ENCODE data around the gene SLC35D3.
"Not testable (repeated sequence)": the region's sequence is repeated elsewhere in the genome, so short reads cannot be mapped to it uniquely, and the experiment has no call there.

SLC35D3 gene

GRCh38 chr6:136932599-136932998 lies 10.5 kb downstream of the SLC35D3 start:
- DNase-seq (ENCODE audit: low read depth) = no peak
- H3K4me3 ChIP-seq (ENCODE audit: low read depth, low read length) = no peak overlapping the region
- no peak for TF ChIP-seq CTCF (conservative IDR thresholded peaks at IDR 0.05; ENCODE audit: low read depth, low read length)

DNA sequence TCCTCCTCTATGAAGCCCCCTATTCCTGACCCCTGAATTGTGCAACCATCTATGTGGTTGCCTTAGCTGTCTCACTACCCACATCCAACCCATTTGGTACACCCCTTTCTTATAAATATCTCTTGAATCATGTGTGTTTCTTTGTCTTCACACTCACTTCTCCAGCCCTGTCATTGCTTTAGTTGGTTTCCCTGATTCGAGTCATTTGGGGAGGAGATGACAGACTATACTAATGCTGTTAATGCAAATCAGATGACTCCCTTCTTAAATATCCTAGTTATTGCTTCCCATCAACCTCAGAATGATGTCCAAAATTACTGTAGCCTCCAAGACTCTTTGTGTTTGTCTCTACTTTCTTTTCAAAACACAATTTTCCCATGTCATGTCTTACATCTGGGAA lies 23.0 kb downstream of the SLC35D3 start:
- H3K4me3 ChIP-seq (ENCODE audit: low read depth, low read length) = no peak overlapping the region
- DNase-seq (ENCODE audit: low read depth) = no peak
- no peak for TF ChIP-seq CTCF (conservative IDR thresholded peaks at IDR 0.05; ENCODE audit: low read depth, low read length)

DNA sequence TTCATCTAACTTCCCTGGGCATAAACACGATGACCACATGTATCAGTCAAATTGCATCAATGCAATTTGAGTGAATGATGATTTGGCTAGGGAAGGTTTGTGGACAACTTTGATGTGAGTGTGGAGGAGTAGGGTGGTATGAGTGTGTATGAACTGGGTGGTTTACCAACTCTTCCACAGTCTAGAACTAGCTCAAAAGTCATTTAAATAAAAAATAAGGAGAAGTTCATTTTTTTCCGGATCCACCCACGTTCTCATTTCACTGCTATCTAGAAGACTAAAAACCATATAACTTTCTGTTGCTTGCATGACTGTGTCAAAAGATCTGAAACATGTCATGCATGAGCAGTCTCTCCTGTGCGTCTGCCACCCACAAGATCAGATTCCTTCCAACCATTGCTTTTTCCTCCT lies 23.6 kb downstream of the SLC35D3 start:
- no peak for TF ChIP-seq CTCF (conservative IDR thresholded peaks at IDR 0.05; ENCODE audit: low read depth, low read length)
- DNase-seq (ENCODE audit: low read depth) = no peak
- no peak overlapping the region for H3K4me3 ChIP-seq (ENCODE audit: low read depth, low read length)

- H3K4me3 ChIP-seq (ENCODE audit: low read depth, low read length) = no peak overlapping the region
- DNase-seq (ENCODE audit: low read depth) = no peak
- no peak for TF ChIP-seq CTCF (conservative IDR thresholded peaks at IDR 0.05; ENCODE audit: low read depth, low read length)
Measured at GRCh38 chr6:136947037-136947436, 24.9 kb downstream of the SLC35D3 start.

DNA sequence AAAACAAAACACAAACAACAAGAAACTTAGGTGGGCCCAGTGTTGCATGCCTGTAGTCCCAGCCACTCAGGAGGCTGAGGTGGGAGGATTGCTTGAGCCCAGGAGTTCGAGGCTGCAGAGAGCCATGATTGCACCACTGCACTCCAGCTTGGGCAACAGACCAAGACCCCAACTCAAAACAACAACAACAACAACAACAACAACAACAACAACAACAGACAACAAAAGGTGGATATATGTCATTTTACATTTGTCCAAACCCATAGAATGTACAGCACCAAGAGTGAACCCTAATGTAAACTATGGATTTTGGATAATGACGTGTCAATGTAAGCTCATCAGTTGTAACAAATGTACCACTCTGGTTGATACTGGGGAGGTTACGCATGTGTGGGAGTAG lies 27.9 kb downstream of the SLC35D3 start:
- not testable (repeated sequence) for H3K4me3 ChIP-seq (ENCODE audit: low read depth, low read length); DNase-seq (ENCODE audit: low read depth)

DNA sequence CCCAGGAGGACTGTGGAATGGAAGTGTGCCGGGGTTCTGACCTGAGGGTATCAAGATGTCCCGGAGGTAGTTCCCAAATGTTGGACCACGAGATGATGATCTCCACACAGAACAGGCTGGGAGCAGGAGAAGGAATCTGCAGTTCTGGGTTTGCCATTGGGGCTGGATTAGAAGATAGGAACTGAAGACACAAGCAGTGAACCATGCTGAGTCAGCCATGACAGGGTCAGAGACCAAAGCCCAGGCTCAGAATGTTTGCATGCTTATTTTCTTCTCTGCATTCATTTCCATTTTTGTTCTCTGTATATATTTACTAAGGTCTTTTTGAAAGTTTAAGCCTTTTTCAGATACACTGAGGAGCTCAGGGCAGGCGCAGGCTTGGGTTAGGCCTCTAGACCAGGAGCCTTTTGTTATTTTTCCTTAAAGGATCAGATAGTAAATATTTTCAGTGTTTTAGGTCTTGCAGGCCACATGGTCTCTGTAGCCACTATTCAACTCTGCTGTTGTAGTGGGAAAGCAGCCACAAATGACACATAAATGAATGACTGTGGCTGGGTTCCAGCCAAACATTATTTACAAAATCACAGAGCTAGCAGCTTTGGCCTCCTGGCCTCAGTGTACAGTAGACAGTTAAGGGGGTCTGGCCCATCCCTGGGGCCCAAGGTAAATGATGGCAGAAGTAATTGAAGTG lies 28.5 kb downstream of the SLC35D3 start:
- TF ChIP-seq CTCF (conservative IDR thresholded peaks at IDR 0.05; ENCODE audit: low read depth, low read length) = no peak
- H3K4me3 ChIP-seq (ENCODE audit: low read depth, low read length) = no peak overlapping the region
- peak; percentile 20 for DNase-seq (ENCODE audit: low read depth)

GRCh38 chr6:136952714-136953260 lies 30.7 kb downstream of the SLC35D3 start:
- no peak overlapping the region for H3K4me3 ChIP-seq (ENCODE audit: low read depth, low read length)
- DNase-seq (ENCODE audit: low read depth) = no peak
- TF ChIP-seq CTCF (conservative IDR thresholded peaks at IDR 0.05; ENCODE audit: low read depth, low read length) = no peak
